ENCODE measurements around the gene AP1AR. TPM values are rescaled to one million over a fixed set of nuclear protein-coding genes. Genes with fewer than 3 reads are reported as not detected.
"Not testable (repeated sequence)": the region's sequence is repeated elsewhere in the genome, so short reads cannot be mapped to it uniquely, and the experiment has no call there.

Gene AP1AR
- total RNA-seq, 1 experiment from 2014 or later: 34.6 TPM

DNA sequence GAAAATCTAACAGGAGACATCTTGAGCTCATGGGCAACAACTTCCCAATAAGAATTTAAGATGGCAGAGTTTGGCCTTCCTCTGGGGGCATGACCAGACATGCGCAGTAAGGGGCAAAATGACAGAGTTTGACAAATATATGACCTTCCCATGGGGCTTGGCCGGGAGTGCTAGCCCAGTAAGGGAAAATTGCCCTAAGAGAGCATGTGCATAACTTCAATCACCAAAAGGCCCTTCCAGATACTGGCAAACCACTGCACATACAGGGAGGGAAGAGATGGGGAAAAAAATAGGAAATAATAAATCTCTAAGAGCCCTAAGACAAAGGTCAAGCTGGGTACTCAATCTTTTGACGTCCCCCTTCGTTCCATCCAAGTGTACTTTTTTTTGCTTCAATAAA lies 40.7 kb downstream of the AP1AR start:
- DNase-seq (ENCODE audit: low spot score): no peak
- in situ Hi-C loops (cut with HindIII; ENCODE audit: low sequenced_read_pairs): no loop called here

DNA sequence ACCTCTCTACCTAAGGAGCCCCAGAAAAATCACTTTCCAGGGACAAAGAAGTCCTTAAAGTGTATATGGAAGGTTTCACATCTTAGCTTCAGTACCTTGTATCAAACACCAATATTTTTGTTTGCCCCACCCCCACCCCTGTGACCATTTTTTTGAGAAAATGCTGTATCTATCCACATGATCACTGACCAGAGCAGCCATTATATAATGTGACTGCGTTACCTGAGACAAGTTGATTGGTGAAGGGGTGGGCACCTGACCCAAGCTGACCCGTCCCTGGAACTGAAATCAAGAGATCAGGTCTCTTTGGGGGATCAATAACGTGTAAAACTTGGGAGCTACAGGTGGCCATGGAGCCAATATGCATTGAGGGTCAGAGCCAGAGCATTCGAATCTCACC lies 43.4 kb downstream of the AP1AR start:
- DNase-seq (ENCODE audit: low spot score): no peak
- in situ Hi-C loops (cut with HindIII; ENCODE audit: low sequenced_read_pairs): no loop called here

DNA sequence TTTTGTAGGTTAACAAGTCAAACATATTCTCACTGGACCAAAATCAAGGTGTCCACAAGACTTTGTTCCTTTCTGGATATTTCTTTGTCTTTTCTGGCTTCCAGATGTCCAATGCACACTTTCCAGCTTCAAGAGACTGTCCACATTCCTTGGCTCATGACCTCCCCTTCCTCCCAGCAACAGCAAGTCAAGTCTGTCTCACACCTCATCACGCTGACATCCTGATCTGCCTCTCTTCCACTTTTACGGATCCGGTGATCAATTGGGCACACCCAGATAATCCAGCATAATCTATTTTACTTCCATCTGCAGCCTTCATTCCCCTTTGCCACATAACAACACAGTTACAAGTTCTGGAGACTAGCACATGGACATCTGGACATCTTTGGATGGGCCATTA lies 44.5 kb downstream of the AP1AR start:
- DNase-seq (ENCODE audit: low spot score): no peak
- in situ Hi-C loops (cut with HindIII; ENCODE audit: low sequenced_read_pairs): no loop called here

DNA sequence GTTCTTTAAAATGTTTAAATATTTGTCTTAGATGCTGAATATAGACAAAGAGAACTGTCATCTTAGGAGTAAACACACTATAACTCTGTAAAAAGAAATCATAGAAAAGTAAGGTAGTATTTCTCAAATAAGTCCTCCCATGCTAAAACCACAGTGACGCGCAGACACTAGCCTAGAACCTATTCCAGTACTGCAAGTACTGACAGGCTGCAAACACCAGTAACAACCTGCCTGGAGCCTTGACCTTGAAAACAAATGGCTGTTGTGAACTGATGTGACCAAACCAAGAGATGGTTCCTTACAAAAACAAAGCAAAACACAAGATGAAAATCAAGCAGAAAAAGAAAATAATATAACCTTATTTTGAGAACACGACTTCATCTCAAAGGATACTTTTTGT lies 45.6 kb downstream of the AP1AR start:
- no peak for DNase-seq (ENCODE audit: low spot score)
- in situ Hi-C loops (cut with HindIII; ENCODE audit: low sequenced_read_pairs): no loop called here

DNA sequence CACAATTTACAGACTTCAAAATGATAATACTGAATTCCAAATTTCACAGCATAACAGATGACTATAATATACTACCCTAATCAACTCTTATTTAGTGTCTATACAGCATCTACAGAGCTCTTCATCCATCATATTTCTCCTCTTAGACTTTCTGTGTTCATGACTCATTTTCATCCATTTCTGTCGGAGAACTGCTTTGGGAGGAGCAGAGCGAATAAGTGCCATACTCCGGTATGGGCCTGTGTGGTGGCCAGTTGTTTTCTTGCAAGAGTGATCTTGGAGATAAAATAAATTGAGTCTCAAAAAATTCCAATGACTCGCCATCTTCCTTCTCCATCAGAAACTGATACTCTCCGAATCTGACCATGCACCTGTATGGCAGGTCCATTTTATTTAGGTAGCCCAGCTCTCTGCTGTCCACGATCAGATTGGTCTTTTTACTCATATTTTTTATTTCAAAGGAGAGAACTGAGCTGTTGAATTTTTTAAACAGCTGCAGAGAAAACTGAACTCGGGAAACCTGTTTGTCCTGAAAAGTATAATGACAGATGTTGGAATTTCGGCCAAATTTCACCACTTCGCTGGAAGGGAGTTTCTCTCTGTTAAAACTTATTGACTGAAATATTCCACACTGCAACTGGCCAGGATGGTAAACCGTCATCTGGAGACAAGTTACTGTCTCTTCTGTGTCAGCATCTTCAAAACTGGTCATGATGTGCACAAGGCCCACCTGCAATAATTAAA lies 46.3 kb downstream of the AP1AR start:
- DNase-seq (ENCODE audit: low spot score): no peak
- in situ Hi-C loops (cut with HindIII; ENCODE audit: low sequenced_read_pairs): no loop called here

DNA sequence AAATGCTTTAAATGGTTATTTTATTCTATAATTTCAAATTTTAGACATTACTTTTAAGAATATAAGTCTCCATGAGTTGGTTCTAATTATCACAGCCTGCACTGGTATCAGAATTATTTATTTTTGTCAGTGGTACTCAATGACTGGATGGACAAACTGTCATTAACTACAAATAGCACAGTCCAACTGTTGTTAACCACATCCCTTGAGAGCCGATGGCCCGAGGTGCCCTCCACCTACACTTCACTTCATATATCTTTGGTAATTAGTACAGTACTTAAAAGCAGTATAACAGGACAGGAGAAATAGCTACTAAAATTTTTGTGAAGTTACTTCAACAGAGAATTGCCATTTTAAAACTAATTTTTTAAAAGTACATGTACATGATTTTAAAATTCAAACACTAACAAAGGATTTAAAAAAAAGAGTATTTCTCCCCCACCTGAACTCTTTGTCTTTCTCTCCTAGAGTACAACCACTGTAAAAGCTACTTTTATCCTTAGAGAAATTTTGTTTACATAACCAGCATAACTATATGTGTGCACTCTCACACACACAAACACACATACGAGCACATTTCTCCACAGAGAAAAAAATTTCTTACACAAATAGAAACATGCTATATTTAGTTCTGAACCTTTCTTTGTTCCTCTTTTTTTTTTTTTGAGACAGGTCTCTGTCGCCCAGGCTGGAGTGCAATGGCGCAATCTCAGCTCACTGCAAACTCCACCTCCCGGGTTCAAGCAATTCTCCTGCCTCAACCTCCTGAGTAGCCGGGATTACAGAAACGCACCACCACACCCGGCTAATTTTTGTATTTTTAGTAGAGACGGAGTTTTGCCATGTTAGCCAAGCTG lies 47.7 kb downstream of the AP1AR start:
- in situ Hi-C loops (cut with HindIII; ENCODE audit: low sequenced_read_pairs): no loop called here
- no peak for DNase-seq (ENCODE audit: low spot score)

DNA sequence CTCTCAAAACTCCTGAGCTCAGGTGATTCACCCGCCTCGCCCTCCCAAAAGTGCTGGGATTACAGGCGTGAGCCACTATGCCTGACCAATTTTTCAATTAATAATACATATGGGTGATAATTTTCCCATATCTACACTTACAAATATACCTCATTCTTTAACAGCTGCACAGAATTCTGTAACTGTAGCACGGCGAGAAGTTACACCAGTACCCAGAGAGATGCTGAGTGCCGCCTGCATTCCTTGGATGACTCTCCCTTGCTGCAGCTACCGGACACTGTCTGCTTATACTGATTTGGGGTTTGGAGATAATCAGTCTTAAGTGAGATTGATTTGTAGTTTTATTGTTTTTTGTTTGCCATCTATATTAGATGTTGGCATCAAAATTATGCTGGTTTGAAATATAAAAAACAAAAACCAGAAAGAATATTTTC lies 48.3 kb downstream of the AP1AR start:
- DNase-seq (ENCODE audit: low spot score): no peak
- in situ Hi-C loops (cut with HindIII; ENCODE audit: low sequenced_read_pairs): no loop called here

DNA sequence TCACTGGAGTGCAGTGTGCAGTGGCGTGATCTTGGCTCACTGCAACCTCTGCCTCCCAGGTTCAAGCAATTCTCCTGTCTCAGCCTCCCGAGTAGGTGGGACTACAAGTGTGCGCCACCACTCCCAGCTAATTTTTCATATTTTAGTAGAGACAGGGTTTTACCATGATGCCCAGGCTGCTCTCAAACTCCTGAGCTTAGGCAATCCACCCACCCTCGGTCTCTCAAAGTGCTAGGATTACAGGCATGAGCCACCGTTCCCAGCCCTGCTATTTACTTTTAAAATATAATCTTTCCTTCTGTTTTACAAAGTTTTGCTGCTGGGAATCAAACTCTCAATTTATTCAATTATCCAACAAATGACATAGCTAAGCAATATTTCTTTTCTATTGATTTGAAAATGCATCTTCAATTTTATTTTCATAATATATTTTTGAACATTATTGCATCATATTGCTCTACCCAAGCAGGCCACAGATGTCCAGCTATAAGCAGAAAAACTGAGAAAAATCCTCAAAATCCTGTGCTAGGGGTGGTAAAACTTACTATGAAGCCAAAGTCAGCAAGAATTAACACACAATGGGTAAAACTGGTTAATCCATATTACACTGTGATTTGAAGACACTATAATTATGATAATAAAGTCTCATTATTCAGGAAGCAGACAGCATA lies 48.9 kb downstream of the AP1AR start:
- no peak for DNase-seq (ENCODE audit: low spot score)
- in situ Hi-C loops (cut with HindIII; ENCODE audit: low sequenced_read_pairs): no loop called here

DNA sequence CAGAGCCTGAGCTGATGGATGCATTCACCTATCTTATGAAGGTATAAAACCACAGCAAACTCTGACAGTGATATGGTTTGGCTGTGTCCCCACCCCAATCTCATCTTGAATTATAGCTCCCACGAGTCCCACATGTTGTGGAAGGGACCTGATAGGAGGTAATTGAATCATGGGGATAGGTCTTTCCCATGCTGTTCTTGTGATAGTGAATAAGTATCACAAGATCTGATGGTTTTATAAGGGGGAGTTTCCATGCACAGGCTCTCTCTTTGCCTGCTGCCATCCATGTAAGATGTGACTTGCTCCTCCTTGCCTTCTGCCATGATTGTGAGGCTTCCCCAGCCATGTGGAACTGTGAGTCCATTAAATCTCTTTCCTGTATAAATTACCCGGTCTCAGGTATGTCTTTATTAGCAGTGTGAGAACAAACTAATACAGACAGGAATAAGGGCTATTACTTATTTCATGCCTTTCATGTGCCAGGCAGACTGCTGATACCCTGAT lies 50.4 kb downstream of the AP1AR start:
- in situ Hi-C loops (cut with HindIII; ENCODE audit: low sequenced_read_pairs); DNase-seq (ENCODE audit: low spot score): not testable (repeated sequence)

DNA sequence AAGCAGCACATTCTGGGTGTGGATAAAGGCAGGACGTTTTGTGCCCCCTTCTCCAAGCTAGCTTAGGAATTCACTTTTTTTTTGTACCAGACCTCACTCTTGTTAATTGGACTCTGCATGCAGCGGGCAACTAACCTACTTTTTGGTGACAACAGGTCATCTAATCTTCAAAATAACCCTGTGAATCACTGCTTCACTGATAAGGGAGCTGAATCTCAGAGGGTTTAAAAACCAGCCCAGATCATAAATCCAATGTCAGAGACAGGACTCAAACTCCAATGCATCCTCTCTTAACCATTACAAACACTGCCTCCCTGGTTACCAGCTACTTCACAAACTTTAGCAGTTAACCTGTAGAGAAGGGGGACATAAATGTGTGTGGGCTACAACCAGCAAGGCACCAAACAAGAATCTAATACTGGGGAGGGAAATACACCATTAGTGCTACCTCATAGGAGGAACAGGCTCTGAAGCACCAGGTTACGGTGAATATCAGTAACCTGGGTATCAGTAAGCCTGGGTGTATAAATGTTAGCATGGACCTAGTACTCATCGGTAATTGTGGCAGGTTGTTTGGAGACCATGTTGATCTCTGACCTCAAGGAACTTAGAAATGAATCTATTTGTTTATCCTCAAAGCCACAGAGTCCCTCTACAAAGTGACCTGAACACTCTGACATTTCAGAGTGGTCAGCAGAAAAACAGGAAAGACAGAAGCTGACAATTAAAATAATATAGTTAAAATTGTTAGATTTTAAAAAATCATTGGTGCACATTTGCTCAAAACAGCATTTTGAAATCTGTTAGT lies 51.5 kb downstream of the AP1AR start:
- in situ Hi-C loops (cut with HindIII; ENCODE audit: low sequenced_read_pairs): no loop called here
- DNase-seq (ENCODE audit: low spot score): peak; percentile 13

DNA sequence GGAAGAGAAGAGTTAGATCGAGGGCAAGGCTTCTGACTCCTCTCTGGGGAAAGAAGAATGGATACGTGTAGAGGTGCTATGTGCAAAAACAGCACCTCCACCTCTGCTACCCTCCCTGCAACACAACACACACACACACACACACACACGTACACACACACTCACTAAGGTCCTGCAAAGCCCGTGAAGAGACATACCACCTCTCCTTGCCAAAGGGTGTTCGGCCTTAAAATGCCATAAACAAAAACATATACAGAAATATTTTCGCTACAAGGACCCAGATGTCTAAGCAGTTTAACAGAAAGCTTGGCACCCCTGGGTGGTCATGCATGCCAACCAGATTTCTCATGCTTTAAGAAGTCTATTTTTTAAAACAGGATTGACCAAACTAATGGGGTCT lies 52.6 kb downstream of the AP1AR start:
- DNase-seq (ENCODE audit: low spot score): no peak
- in situ Hi-C loops (cut with HindIII; ENCODE audit: low sequenced_read_pairs): no loop called here

DNA sequence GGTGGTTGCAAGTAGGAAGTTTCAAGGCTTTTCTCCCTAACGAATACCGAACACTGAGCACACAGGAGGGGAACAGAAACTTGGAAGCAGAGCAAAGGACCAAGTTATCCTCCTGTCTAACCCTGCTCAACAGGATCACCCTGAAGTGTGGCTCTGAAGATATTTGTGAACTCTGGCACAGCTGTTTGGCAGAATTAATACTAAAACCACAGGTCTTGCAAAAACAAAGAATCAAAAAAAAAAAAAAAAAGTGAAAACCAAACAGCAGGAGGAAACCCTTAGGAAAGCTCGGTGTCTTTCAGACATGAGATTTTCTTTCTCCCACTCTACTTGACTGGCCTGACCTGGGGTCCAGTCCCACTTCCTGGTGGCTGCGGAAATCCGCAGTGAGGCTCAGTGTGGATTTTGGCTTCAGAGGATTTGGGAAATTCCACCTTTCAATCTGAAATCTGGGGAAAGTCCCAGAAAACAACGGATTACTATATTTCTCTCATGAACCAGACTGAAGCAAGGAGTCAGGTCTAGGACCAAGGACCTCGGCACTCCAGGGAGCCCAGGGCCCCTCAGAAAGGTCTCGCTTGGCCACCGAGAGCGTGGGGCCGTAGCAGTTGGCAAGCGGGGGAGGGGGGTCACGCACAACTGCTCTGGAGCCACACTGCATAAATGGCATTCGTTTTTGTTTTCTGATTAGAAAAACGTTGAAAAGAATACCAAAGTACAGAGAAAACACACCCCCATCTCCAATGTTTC lies 53.2 kb downstream of the AP1AR start:
- in situ Hi-C loops (cut with HindIII; ENCODE audit: low sequenced_read_pairs): no loop called here
- DNase-seq (ENCODE audit: low spot score): peak; percentile 44

DNA sequence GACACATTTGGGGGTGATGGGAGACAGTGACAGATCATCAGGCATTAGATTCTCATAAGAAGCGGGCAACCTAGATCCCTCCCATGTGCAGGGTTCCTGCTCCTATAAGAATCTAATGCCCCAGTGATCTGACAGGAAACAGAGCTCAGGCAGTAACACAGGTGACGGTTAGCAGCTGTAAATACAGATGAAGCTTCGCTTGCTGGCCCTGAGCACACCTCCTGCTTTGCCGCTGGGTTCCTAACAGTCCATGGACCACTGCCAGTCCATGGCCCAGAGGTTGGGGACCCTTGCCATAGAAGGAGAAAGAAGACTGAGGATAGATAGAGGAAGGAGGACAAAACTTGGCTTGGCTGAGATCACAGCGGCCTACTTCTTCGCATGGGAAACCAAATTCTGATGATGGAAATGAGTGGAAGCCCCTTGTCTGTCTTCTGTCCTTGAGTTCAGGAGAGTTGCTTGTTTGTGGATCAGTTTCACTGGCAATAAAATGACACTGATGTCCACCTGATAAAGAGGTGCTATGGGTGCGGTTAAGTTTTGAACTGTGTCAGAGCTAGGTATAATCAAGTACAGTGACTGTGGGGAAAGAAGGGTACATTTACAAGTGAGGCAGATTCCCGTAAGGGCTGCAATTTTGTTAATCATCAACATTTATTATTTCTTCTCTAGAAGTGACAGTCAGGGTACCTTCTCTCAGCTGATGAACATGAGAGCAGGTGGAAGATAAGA lies 55.8 kb downstream of the AP1AR start:
- in situ Hi-C loops (cut with HindIII; ENCODE audit: low sequenced_read_pairs): no loop called here
- DNase-seq (ENCODE audit: low spot score): no peak

DNA sequence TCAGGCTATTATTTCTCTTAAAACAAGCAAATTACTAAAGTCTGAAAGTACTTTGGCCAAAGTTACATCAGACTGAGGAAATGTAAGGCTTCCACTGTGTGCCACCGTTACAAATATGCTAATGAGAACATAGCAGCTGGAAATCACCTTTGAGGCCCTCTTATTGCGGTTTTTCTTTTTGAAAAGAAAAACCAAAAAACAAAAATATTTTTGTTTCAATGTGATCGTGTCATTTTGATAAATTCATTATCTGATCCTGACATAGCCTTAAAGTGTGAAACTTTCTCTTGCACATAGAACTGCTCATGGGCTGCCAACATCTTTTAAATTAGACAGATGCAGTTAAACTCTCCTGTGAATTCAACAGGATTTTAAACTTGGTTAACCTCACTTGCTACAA lies 56.9 kb downstream of the AP1AR start:
- in situ Hi-C loops (cut with HindIII; ENCODE audit: low sequenced_read_pairs): no loop called here
- no peak for DNase-seq (ENCODE audit: low spot score)

DNA sequence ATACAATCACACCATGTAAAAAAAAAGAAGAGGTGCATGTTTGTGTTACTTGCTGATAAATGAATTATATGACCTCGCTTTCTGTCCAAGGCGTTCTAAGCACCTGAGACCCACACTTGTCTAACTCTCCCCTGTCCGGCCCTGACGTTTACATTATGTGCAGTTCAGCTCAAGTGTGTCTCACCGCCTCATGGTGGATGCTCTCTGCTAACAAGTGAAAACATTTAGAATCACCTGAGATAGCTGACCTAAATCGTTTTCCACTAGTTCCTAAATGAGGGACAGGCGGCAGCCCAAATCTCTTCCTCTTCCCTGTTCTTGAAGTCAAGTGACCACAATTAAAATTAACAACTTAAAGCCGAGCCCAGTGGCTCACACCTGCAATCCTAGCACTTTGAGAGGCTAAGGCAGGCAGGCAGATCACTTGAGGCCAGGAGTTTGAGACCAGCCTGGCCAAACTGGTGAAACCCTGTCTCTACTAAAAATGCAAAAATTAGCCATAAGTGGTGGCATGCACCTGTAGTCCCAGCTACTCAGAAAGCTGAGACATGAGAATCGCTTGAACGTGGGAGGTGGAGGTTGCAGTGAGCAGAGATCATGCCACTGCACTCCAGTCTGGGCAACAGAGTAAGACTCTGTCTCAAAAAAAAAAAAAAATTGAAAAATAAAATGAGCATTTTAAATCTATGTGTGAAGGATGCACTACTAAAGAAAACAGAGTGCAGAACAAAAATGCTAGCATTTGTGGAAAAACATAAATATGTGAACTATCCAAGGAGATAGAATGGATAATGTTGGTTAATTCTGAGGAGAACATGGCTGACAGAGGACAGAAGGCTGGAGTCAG lies 58.0 kb downstream of the AP1AR start:
- in situ Hi-C loops (cut with HindIII; ENCODE audit: low sequenced_read_pairs): no loop called here
- no peak for DNase-seq (ENCODE audit: low spot score)

DNA sequence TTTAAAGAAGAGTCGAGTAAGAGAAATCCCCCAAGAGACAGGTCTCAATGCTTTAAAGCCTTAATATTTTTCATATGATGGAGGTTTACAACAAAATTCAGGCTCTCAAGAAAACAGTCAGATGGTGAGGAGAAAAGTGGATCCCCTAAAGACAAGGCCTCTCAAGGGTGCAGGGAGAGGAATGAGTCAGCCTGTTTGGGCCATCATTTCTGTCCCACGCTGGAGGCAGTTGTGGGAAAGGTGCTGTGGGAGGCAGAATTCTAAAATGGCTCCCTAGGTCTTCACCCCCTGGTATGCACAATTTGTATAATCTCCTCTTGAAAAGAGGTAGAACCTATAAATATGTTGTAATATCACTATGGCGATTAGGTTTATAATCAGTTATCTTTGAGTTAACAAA lies 58.8 kb downstream of the AP1AR start:
- in situ Hi-C loops (cut with HindIII; ENCODE audit: low sequenced_read_pairs): no loop called here
- no peak for DNase-seq (ENCODE audit: low spot score)
